K562 (cell line): ENCODE measurements around the gene PRDM11. TPM values are rescaled to one million over a fixed set of nuclear protein-coding genes. Genes with fewer than 3 reads are reported as not detected.
A peak's percentile ranks its signal among the peaks of the same experiment; 100 is the strongest.

Experiments
- BHLHE40 ChIP-seq: IDR thresholded peaks from 2 replicates; pipeline ENCODE4 v1.6.1; 2011; ENCODE audit warnings: low read length, improper control_type of control experiment
- CBX3 ChIP-seq, 2 experiments: IDR thresholded peaks; 1 replicate in 1 of 2; 2 replicates in 1 of 2; pipeline ENCODE4 v1.6.1; 2012; ENCODE audit warnings: inconsistent platforms in 2 of 2, low read length in 2 of 2, borderline replicate concordance in 1 of 2, control low read depth in 1 of 2
- ELF1 ChIP-seq: fragments of 200-800 bp; sonication (Bioruptor generic); IDR thresholded peaks from 2 replicates; pipeline ENCODE4 v1.6.1; 2016; ENCODE audit warnings: missing genetic modification characterization, missing compliant biosample characterization
- FOXJ3 ChIP-seq: sonication (generic); formaldehyde crosslinking; IDR thresholded peaks from 2 replicates; pipeline ENCODE4 v1.4.0; 2020; ENCODE audit warnings: mild to moderate bottlenecking, missing genetic modification reagents
- HDAC2 ChIP-seq: fragments of 450-650 bp; IDR thresholded peaks from 2 replicates; pipeline ENCODE4 v1.6.1; 2016; ENCODE audit warnings: mild to moderate bottlenecking
- HMG20B ChIP-seq: fragments of 250-450 bp; sonication (Bioruptor Pico); IDR thresholded peaks from 2 replicates; pipeline ENCODE4 v1.5.0; 2021; ENCODE audit warnings: mild to moderate bottlenecking
- KAT7 ChIP-seq: sonication (generic); formaldehyde crosslinking; IDR thresholded peaks from 2 replicates; pipeline ENCODE4 v1.8.0; 2022; ENCODE audit warnings: missing genetic modification reagents, mild to moderate bottlenecking, borderline replicate concordance
- KLF1 ChIP-seq: fragments of 450-650 bp; IDR thresholded peaks from 2 replicates; pipeline ENCODE4 v1.6.1; 2016; ENCODE audit warnings: missing genetic modification characterization, missing compliant biosample characterization
- PCBP1 ChIP-seq: fragments of 200-400 bp; formaldehyde crosslinking; IDR thresholded peaks from 2 replicates; pipeline ENCODE4 v1.6.1; 2018; ENCODE audit warnings: mild to moderate bottlenecking, low read depth, low read length; ENCODE audit not compliant: poor library complexity, severe bottlenecking
- RBM15 ChIP-seq: fragments of 200-400 bp; formaldehyde crosslinking; IDR thresholded peaks from 2 replicates; pipeline ENCODE4 v1.6.1; 2018; ENCODE audit warnings: mild to moderate bottlenecking, low read length, moderate library complexity; ENCODE audit not compliant: insufficient read depth
- RBM22 ChIP-seq: fragments of 200-400 bp; formaldehyde crosslinking; IDR thresholded peaks from 2 replicates; pipeline ENCODE4 v1.6.1; 2018; ENCODE audit warnings: low read length, low read depth; ENCODE audit not compliant: poor library complexity, severe bottlenecking
- RFX7 ChIP-seq: fragments of 250-450 bp; sonication (Bioruptor Pico); IDR thresholded peaks from 2 replicates; pipeline ENCODE4 v1.5.1; 2021; ENCODE audit warnings: mild to moderate bottlenecking
- SNRNP70 ChIP-seq: fragments of 200-400 bp; formaldehyde crosslinking; optimal IDR thresholded peaks from 2 replicates; pipeline ENCODE3; 2017; ENCODE audit warnings: low read depth, low read length
- TRIM28 ChIP-seq: fragments of 450-650 bp; IDR thresholded peaks from 2 replicates; pipeline ENCODE4 v1.6.1; 2017
- U2AF1 ChIP-seq: fragments of 200-400 bp; formaldehyde crosslinking; optimal IDR thresholded peaks from 2 replicates; pipeline ENCODE3; 2017; ENCODE audit warnings: mild to moderate bottlenecking, low read depth, low read length, moderate library complexity
- ZNF431 ChIP-seq: sonication (generic); formaldehyde crosslinking; IDR thresholded peaks from 2 replicates; pipeline ENCODE4 v1.8.0; 2022; ENCODE audit warnings: mild to moderate bottlenecking, missing genetic modification reagents
- polyA plus RNA-seq, 8 experiments: library from polyadenylated mRNA; depleted of rRNA in 4 of 8; stranded (reverse) in 5 of 8; unstranded in 3 of 8; fragments of >200 nt; fragmentation: Nextera tagmentation in 2 of 8; fragmentation: Illumina TruSeq in 1 of 8; extraction: Ambion mirVana in 2 of 8; extraction: Trizol in 1 of 8; gene quantifications; 2 replicates each; pipeline versions ENCODE4 v1.2.1 to v1.2.3, GENCODE V29; 2011 to 2014; ENCODE audit warnings: inconsistent platforms in 1 of 8, missing spikeins in 1 of 8
- total RNA-seq, 7 experiments: library from RNA; depleted of rRNA in 6 of 7; stranded (reverse); fragments of >200 nt in 6 of 7; fragmentation: Illumina TruSeq in 2 of 7; extraction: Trizol in 2 of 7; gene quantifications; 2 replicates each; pipeline versions ENCODE4 v1.2.1 to v1.2.3, GENCODE V29; 2011 to 2021; ENCODE audit warnings: low replicate concordance in 1 of 7
- TF ChIP-seq, protein P1 (sequence below): sonication (generic); formaldehyde crosslinking; IDR thresholded peaks from 2 replicates; pipeline ENCODE4 v1.8.0; 2022; ENCODE audit warnings: missing genetic modification reagents, mild to moderate bottlenecking, borderline replicate concordance
- TF ChIP-seq, protein P2 (sequence below): sonication (generic); formaldehyde crosslinking; IDR thresholded peaks from 2 replicates; pipeline ENCODE4 v1.8.0; 2022; ENCODE audit warnings: mild to moderate bottlenecking, missing genetic modification reagents
- TF ChIP-seq, protein P3 (sequence below): fragments of 150-350 bp; IDR thresholded peaks from 2 replicates; pipeline ENCODE4 v1.6.1; 2014; ENCODE audit warnings: low read depth, mild to moderate bottlenecking, low read length, borderline replicate concordance
- TF ChIP-seq, protein P4 (sequence below): fragments of 450-650 bp; formaldehyde crosslinking; IDR thresholded peaks from 2 replicates; pipeline ENCODE4 v1.4.0; 2022; ENCODE audit warnings: missing genetic modification characterization

PRDM11 gene
- total and polyA plus RNA-seq, 9 of the 15 experiments (the other 6 are each of a cell fraction or from before 2014, with no cell fraction given): 0.01 to 1.1 (median 0.29) TPM

DNA sequence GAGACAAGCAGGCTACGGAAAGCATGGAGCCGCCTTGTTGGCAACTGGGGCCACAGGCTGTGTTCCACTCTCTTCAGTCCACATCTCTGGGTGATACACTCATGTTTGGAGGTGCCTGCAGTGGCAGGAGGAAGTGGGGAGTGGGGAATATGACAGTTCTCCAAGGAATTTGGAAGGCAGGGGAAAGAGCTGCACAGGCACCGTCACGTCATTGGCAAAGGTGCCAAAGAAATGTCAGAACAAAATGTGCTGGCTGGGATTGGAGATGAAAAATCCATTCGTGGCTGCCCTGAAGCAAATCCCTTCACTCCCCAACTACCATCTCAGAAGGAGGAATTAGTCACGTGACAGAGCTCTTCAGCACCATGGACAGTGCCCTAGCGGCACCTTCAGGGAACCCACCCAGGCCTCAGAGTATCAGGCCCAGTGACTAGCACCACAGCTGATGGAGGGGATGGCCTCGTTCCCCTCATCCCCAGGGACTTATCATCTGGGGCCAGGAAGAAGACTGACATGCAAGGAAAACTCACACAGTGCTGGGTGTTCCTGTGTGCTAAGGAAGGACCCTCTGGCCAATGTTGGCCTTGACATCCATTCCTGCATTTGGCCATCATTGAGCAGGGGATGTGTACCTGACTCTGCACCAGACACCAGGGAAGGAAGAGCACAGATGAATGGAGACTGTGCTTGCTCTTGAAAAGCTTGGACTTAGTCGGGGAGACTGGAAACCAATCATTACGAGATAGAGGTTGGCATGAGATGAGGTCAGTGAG is 48.5 kb upstream of the PRDM11 start (continued):
- TF ChIP-seq FOXJ3 (CRISPR knock-in tag) (no peak), RBM15 (no peak), HDAC2 (0 out of 2 replicates have a peak, but pooled peaks have one; percentile 44), RFX7 (CRISPR knock-in tag) (no peak), SNRNP70 (no peak), U2AF1 (no peak), PCBP1 (no peak), ZNF431 (CRISPR knock-in tag) (no peak), TRIM28 (no peak), CBX3 (IDR thresholded peaks at IDR 0.05; ENCODE audit: borderline replicate concordance in 1 of 2, low read length in 2 of 2) (no peak), RBM22 (no peak), ELF1 (tag) (no peak), BHLHE40 (peak; percentile 80), HMG20B (CRISPR knock-in tag) (no peak), KLF1 (no peak), KAT7 (CRISPR knock-in tag) (no peak)
- TF ChIP-seq, protein P1, sequence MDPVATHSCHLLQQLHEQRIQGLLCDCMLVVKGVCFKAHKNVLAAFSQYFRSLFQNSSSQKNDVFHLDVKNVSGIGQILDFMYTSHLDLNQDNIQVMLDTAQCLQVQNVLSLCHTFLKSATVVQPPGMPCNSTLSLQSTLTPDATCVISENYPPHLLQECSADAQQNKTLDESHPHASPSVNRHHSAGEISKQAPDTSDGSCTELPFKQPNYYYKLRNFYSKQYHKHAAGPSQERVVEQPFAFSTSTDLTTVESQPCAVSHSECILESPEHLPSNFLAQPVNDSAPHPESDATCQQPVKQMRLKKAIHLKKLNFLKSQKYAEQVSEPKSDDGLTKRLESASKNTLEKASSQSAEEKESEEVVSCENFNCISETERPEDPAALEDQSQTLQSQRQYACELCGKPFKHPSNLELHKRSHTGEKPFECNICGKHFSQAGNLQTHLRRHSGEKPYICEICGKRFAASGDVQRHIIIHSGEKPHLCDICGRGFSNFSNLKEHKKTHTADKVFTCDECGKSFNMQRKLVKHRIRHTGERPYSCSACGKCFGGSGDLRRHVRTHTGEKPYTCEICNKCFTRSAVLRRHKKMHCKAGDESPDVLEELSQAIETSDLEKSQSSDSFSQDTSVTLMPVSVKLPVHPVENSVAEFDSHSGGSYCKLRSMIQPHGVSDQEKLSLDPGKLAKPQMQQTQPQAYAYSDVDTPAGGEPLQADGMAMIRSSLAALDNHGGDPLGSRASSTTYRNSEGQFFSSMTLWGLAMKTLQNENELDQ (CRISPR knock-in tag): 0 out of 2 replicates have a peak, but pooled peaks have one; percentile 24
- TF ChIP-seq, protein P2, sequence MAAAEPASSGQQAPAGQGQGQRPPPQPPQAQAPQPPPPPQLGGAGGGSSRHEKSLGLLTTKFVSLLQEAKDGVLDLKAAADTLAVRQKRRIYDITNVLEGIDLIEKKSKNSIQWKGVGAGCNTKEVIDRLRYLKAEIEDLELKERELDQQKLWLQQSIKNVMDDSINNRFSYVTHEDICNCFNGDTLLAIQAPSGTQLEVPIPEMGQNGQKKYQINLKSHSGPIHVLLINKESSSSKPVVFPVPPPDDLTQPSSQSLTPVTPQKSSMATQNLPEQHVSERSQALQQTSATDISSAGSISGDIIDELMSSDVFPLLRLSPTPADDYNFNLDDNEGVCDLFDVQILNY (CRISPR knock-in tag): no peak; the same call in 1 of the 2 replicates
- TF ChIP-seq, protein P3, sequence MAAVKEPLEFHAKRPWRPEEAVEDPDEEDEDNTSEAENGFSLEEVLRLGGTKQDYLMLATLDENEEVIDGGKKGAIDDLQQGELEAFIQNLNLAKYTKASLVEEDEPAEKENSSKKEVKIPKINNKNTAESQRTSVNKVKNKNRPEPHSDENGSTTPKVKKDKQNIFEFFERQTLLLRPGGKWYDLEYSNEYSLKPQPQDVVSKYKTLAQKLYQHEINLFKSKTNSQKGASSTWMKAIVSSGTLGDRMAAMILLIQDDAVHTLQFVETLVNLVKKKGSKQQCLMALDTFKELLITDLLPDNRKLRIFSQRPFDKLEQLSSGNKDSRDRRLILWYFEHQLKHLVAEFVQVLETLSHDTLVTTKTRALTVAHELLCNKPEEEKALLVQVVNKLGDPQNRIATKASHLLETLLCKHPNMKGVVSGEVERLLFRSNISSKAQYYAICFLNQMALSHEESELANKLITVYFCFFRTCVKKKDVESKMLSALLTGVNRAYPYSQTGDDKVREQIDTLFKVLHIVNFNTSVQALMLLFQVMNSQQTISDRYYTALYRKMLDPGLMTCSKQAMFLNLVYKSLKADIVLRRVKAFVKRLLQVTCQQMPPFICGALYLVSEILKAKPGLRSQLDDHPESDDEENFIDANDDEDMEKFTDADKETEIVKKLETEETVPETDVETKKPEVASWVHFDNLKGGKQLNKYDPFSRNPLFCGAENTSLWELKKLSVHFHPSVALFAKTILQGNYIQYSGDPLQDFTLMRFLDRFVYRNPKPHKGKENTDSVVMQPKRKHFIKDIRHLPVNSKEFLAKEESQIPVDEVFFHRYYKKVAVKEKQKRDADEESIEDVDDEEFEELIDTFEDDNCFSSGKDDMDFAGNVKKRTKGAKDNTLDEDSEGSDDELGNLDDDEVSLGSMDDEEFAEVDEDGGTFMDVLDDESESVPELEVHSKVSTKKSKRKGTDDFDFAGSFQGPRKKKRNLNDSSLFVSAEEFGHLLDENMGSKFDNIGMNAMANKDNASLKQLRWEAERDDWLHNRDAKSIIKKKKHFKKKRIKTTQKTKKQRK: no peak
- TF ChIP-seq, protein P4, sequence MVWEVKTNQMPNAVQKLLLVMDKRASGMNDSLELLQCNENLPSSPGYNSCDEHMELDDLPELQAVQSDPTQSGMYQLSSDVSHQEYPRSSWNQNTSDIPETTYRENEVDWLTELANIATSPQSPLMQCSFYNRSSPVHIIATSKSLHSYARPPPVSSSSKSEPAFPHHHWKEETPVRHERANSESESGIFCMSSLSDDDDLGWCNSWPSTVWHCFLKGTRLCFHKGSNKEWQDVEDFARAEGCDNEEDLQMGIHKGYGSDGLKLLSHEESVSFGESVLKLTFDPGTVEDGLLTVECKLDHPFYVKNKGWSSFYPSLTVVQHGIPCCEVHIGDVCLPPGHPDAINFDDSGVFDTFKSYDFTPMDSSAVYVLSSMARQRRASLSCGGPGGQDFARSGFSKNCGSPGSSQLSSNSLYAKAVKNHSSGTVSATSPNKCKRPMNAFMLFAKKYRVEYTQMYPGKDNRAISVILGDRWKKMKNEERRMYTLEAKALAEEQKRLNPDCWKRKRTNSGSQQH (CRISPR knock-in tag): no peak
